HepG2 (cell line): ENCODE measurements around the gene SYNJ2. TPM values are rescaled to one million over a fixed set of nuclear protein-coding genes. Genes with fewer than 3 reads are reported as not detected.

Experiments used
- GABPB1 ChIP-seq: IDR thresholded peaks from 2 replicates; pipeline ENCODE4 v1.6.1; 2016; ENCODE audit warnings: mild to moderate bottlenecking, missing genetic modification reagents, moderate library complexity, missing compliant biosample characterization
- HIVEP1 ChIP-seq: sonication (generic); formaldehyde crosslinking; IDR thresholded peaks from 2 replicates; pipeline ENCODE4 v1.4.0; 2020; ENCODE audit warnings: mild to moderate bottlenecking, missing genetic modification reagents
- KAT8 ChIP-seq: IDR thresholded peaks from 2 replicates; pipeline ENCODE4 v1.6.1; 2016; ENCODE audit warnings: missing genetic modification reagents, missing compliant biosample characterization
- MYNN ChIP-seq: sonication (generic); formaldehyde crosslinking; IDR thresholded peaks from 2 replicates; pipeline ENCODE4 v1.4.0; 2020; ENCODE audit warnings: mild to moderate bottlenecking, low read depth, missing genetic modification reagents
- REST ChIP-seq, 2 experiments: IDR thresholded peaks; 2 replicates each; pipeline ENCODE4 v1.6.1; 2011 to 2012; ENCODE audit warnings: low read length in 2 of 2, borderline replicate concordance in 1 of 2, low read depth in 1 of 2, mild to moderate bottlenecking in 1 of 2, moderate library complexity in 1 of 2
- SKI ChIP-seq: fragments of 450-650 bp; IDR thresholded peaks from one replicate; pipeline ENCODE4 v1.6.1; 2018; ENCODE audit warnings: mild to moderate bottlenecking; ENCODE audit not compliant: partially characterized antibody
- TOPORS ChIP-seq: sonication (generic); formaldehyde crosslinking; IDR thresholded peaks from 2 replicates; pipeline ENCODE4 v1.8.0; 2023; ENCODE audit warnings: mild to moderate bottlenecking, missing genetic modification reagents
- ZBTB40 ChIP-seq, 2 experiments: fragments of 450-650 bp in 1 of 2; sonication (generic) in 1 of 2; formaldehyde crosslinking in 1 of 2; IDR thresholded peaks; 2 replicates each; pipeline versions ENCODE4 v1.6.1 to v1.8.0; 2016 to 2022; ENCODE audit warnings: antibody characterized with exemption in 1 of 2, mild to moderate bottlenecking in 1 of 2, missing genetic modification reagents in 1 of 2
- ZNF180 ChIP-seq: sonication (generic); formaldehyde crosslinking; IDR thresholded peaks from 2 replicates; pipeline ENCODE4 v1.4.0; 2020; ENCODE audit warnings: low read depth, missing genetic modification reagents, borderline replicate concordance
- ZNF3 ChIP-seq: IDR thresholded peaks from 2 replicates; pipeline ENCODE4 v1.7.0; 2017; ENCODE audit warnings: inconsistent platforms
- ZNF441 ChIP-seq: sonication (generic); formaldehyde crosslinking; IDR thresholded peaks from 2 replicates; pipeline ENCODE4 v1.7.0; 2021; ENCODE audit warnings: missing genetic modification reagents, borderline replicate concordance
- ZNF530 ChIP-seq: sonication (generic); formaldehyde crosslinking; IDR thresholded peaks from 2 replicates; pipeline ENCODE4 v1.5.0; 2020; ENCODE audit warnings: low read depth, mild to moderate bottlenecking, missing genetic modification reagents
- ZNF792 ChIP-seq: IDR thresholded peaks from 2 replicates; pipeline ENCODE4 v1.6.1; 2016
- polyA plus RNA-seq, 8 experiments: library from polyadenylated mRNA; depleted of rRNA in 3 of 8; stranded (reverse) in 7 of 8; unstranded in 1 of 8; fragments of >200 nt; fragmentation: Illumina TruSeq in 4 of 8; extraction: Trizol in 4 of 8; gene quantifications; 2 replicates each; pipeline versions ENCODE4 v1.2.1 to v1.2.3, GENCODE V29; 2011 to 2016; ENCODE audit warnings: low read depth in 4 of 8, missing spikeins in 1 of 8, mixed read lengths in 1 of 8; ENCODE audit not compliant: insufficient read depth in 1 of 8
- total RNA-seq, 5 experiments: library from RNA; depleted of rRNA; stranded (reverse); fragments of >200 nt; fragmentation: Illumina TruSeq; extraction: Trizol; gene quantifications; 2 replicates each; pipeline ENCODE4 v1.2.3, GENCODE V29; 2016; ENCODE audit warnings: low read depth in 1 of 5
- TF ChIP-seq, protein P1 (sequence below): sonication (generic); formaldehyde crosslinking; IDR thresholded peaks from 2 replicates; pipeline ENCODE4 v1.8.0; 2022; ENCODE audit warnings: mild to moderate bottlenecking, missing genetic modification reagents, moderate library complexity

SYNJ2 gene
- total and polyA plus RNA-seq, 2 of the 13 experiments (the other 11 are each of a cell fraction or from before 2014, with no cell fraction given), result 39.1 to 57.6 TPM

DNA sequence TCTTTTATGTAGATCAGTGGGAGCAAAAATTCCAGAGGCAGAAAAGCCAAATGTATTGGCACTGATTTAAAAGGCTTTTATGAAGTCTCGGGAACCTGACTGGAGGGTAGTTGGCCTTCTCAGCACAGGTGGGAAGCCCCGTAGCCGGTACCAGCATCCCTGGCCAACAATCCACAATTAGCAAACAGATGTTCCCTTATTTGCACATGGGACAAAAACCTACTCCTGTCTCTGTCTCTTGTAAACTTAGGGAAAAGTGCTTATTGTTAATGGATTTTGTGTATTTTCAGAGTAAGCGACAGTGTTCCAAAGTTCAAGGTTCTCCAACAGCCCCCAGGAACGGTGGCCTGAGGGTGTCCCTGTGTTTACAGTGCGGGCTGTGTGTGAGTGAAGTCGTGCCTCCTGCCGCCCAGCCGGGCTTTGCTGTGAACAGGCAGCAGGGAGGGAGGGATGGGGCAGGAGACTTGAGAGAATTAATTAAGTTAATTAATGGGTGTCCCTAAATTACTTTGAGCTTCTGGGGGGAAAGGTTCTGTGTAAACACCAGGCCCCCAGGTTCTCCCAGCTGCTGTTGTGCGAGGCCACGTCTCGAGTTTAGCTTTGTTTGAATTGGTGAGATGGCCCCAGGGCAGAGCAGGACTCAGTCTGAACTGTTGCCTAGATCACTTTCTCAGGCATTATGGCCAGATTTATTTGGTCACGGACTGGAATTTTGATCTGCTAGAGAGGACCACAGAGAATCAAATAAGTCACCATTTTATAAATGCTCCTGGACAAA lies 3.9 kb downstream of the SYNJ2 start (continued):
- TF ChIP-seq ZBTB40 (IDR thresholded peaks at IDR 0.05) (no peak), ZBTB40 (CRISPR knock-in tag; IDR thresholded peaks at IDR 0.05) (0 out of 2 replicates have a peak, but pooled peaks have one; percentile 13), ZNF180 (CRISPR knock-in tag) (no peak), SKI (peak; percentile 96), TOPORS (CRISPR knock-in tag) (peak; percentile 83; the same call in 1 of the 2 replicates), ZNF530 (no peak), MYNN (CRISPR knock-in tag) (no peak), KAT8 (peak; percentile 88), ZNF441 (CRISPR knock-in tag) (no peak; the same call in none of the 2 replicates), GABPB1 (CRISPR knock-in tag) (peak; percentile 30; the same call in 1 of the 2 replicates), HIVEP1 (CRISPR knock-in tag) (peak; percentile 92), REST (IDR thresholded peaks at IDR 0.05; ENCODE audit: borderline replicate concordance in 1 of 2, low read depth in 1 of 2, low read length in 2 of 2) (peak in 1 of 2 experiments; percentile 81; a peak in 2 of 4 replicates), ZNF792 (peak; percentile 96), ZNF3 (CRISPR knock-in tag) (0 out of 2 replicates have a peak, but pooled peaks have one; percentile 55)
- TF ChIP-seq, protein P1, sequence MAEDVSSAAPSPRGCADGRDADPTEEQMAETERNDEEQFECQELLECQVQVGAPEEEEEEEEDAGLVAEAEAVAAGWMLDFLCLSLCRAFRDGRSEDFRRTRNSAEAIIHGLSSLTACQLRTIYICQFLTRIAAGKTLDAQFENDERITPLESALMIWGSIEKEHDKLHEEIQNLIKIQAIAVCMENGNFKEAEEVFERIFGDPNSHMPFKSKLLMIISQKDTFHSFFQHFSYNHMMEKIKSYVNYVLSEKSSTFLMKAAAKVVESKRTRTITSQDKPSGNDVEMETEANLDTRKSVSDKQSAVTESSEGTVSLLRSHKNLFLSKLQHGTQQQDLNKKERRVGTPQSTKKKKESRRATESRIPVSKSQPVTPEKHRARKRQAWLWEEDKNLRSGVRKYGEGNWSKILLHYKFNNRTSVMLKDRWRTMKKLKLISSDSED, result no peak
